ENCODE results near the gene MICA. TPM values are rescaled to one million over a fixed set of nuclear protein-coding genes. Genes with fewer than 3 reads are reported as not detected.

The MICA gene
- polyA plus RNA-seq, 2 of the 4 experiments (the other 2 are of a cell fraction) = 20.5 to 22.8 TPM

- H3K4me1 ChIP-seq = peaks cover 6% of the 10 kb centered on the region; the same call in 1 of the 3 replicates
- TF ChIP-seq JUN (IDR thresholded peaks at IDR 0.05) (no peak), ZSCAN20 (CRISPR knock-in tag; IDR thresholded peaks at IDR 0.05) (no peak), CBX2 (IDR thresholded peaks at IDR 0.05; ENCODE audit: borderline replicate concordance, low read depth) (no peak), CHD2 (IDR thresholded peaks at IDR 0.05; ENCODE audit: low read length, partially characterized antibody) (no peak), KDM1A (IDR thresholded peaks at IDR 0.05; ENCODE audit: low read depth) (no peak), HDAC2 (IDR thresholded peaks at IDR 0.05) (no peak), GATA3 (IDR thresholded peaks at IDR 0.05; ENCODE audit: borderline replicate concordance) (no peak)
- ATAC-seq (no peak), FAIRE-seq (no peak), DNase-seq (ENCODE audit: low read depth in 1 of 2, low spot score in 1 of 2) (no peak)
- no peak overlapping the region for H3K4me3 ChIP-seq
- ChIA-PET CTCF (interaction anchor here (0.9 to 10.2 kb wide), 3 partner anchors 27 to 205 kb away, joined by 3 to 108 read pairs (median 5); no protein-coding TSS in a partner anchor), POLR2A (no interaction called here)
- no peaks in the 10 kb centered on the region for H3K9me3 ChIP-seq
- no peak overlapping the region for H3K27ac ChIP-seq
- 88% methylated on average over 5 of the region's 5 CpGs for WGBS (ENCODE audit: missing lambda C conversion rate)
- H3K4me2 ChIP-seq = no peak overlapping the region
Measured at GRCh38 chr6:31393932-31394331, 9.5 kb upstream of the MICA start.

GRCh38 chr6:31394381-31394780 lies 9.0 kb upstream of the MICA start:
- ATAC-seq (no peak), FAIRE-seq (no peak), DNase-seq (ENCODE audit: low read depth in 1 of 2, low spot score in 1 of 2) (no peak)
- H3K4me3 ChIP-seq = no peak overlapping the region
- WGBS (ENCODE audit: missing lambda C conversion rate) = 41% methylated on average over 4 of the region's 4 CpGs
- TF ChIP-seq HES2 (IDR thresholded peaks at IDR 0.05) = no peak
- TF ChIP-seq CEBPB (IDR thresholded peaks at IDR 0.05) = no peak
- H3K9me3 ChIP-seq = no peaks in the 10 kb centered on the region
- CTCF ChIA-PET = interaction anchor here (0.9 to 10.2 kb wide), 2 partner anchors 46 to 204 kb away, joined by 3 to 108 read pairs; no protein-coding TSS in a partner anchor
- H3K27ac ChIP-seq = no peak overlapping the region
- peaks cover 7% of the 10 kb centered on the region; the same call in 1 of the 3 replicates for H3K4me1 ChIP-seq
- H3K4me2 ChIP-seq = no peak overlapping the region
- POLR2A ChIA-PET = no interaction called here

- FAIRE-seq (no peak), ATAC-seq (no peak), DNase-seq (ENCODE audit: low read depth in 1 of 2, low spot score in 1 of 2) (no peak)
- H3K4me1 ChIP-seq = peaks cover 7% of the 10 kb centered on the region; the same call in 2 of the 3 replicates
- TF ChIP-seq ZNF302 (CRISPR knock-in tag; IDR thresholded peaks at IDR 0.05) = no peak
- no peak for TF ChIP-seq MAZ (IDR thresholded peaks at IDR 0.05; ENCODE audit: borderline replicate concordance, low read depth, low read length)
- TF ChIP-seq E2F6 (IDR thresholded peaks at IDR 0.05; ENCODE audit: borderline replicate concordance, low read depth) = no peak
- TF ChIP-seq RCOR1 (IDR thresholded peaks at IDR 0.05; ENCODE audit: low read depth, low read length) = no peak
- TF ChIP-seq HDAC2 (IDR thresholded peaks at IDR 0.05) = no peak
- TF ChIP-seq HMGXB4 (CRISPR knock-in tag; IDR thresholded peaks at IDR 0.05; ENCODE audit: borderline replicate concordance) = no peak
- TF ChIP-seq TP53 (CRISPR knock-in tag; IDR thresholded peaks at IDR 0.05) = no peak
- no peak for TF ChIP-seq HOXB5 (CRISPR knock-in tag; IDR thresholded peaks at IDR 0.05)
- TF ChIP-seq HES2 (IDR thresholded peaks at IDR 0.05) = no peak
- TF ChIP-seq ATOH8 (CRISPR knock-in tag; IDR thresholded peaks at IDR 0.05; ENCODE audit: low read depth) = no peak
- TF ChIP-seq CHD4 (IDR thresholded peaks at IDR 0.05; ENCODE audit: borderline replicate concordance) = no peak
- TF ChIP-seq NPAS2 (CRISPR knock-in tag; IDR thresholded peaks at IDR 0.05; ENCODE audit: borderline replicate concordance) = no peak
- TF ChIP-seq PBX3 (IDR thresholded peaks at IDR 0.05) = no peak
- no peak for TF ChIP-seq POLR2AphosphoS2 (conservative IDR thresholded peaks at IDR 0.05; ENCODE audit: low read length)
- TF ChIP-seq JUN (IDR thresholded peaks at IDR 0.05) = no peak
- H3K27ac ChIP-seq = no peak overlapping the region
- no peak overlapping the region for H3K4me2 ChIP-seq
- 95% methylated on average over 7 of the region's 7 CpGs for whole genome bisulfite sequencing (ENCODE audit: missing lambda C conversion rate)
- CTCF ChIA-PET = interaction anchor here (0.9 to 10.2 kb wide), 3 partner anchors 29 to 288 kb away, joined by 3 to 108 read pairs (median 3); no protein-coding TSS in a partner anchor
- POLR2A ChIA-PET = no interaction called here
- no peak overlapping the region for H3K4me3 ChIP-seq
- no peaks in the 10 kb centered on the region for H3K9me3 ChIP-seq
Measured at GRCh38 chr6:31395832-31396231, 7.6 kb upstream of the MICA start.
